SK-N-SH (cell line): Measurements from ENCODE around the gene TP63. TPM values are rescaled to one million over a fixed set of nuclear protein-coding genes. Genes with fewer than 3 reads are reported as not detected.

ENCODE experiments used
- CTCF ChIA-PET: fragments of 300-600, 350-600 bp; formaldehyde crosslinking; extraction: SDS; loops from one replicate; lab custom pipeline; 2021; lab: Yijun Ruan, JAX
- POLR2A ChIA-PET: fragments of 350-600 bp; sonication (Branson Sonifier 250); formaldehyde crosslinking; extraction: SDS; loops from one replicate; lab custom pipeline; 2020; ENCODE audit warnings: antibody characterized with exemption, inconsistent platforms; lab: Yijun Ruan, JAX
- DNase-seq: peaks from one replicate; pipeline ENCODE4 v3.0.0; 2012
- H2AFZ ChIP-seq: fragments of 200-600 bp; sonication (generic); 2 replicates; pipeline ENCODE4 v1.8.1; 2016; ENCODE audit warnings: antibody characterized with exemption, mild to moderate bottlenecking, low read depth
- H3F3A ChIP-seq: fragments of 200-600 bp; sonication (generic); replicated peaks from 2 replicates; pipeline ENCODE3; 2016; ENCODE audit warnings: antibody characterized with exemption, mild to moderate bottlenecking; ENCODE audit not compliant: insufficient read depth
- H3K27ac ChIP-seq, 2 experiments: fragments of 200-500 bp in 1 of 2; fragments of 200-600 bp in 1 of 2; sonication (Bioruptor generic) in 1 of 2; sonication (generic), shearing (Covaris generic) in 1 of 2; 2 replicates each; pipeline versions ENCODE4 v1.5.1 to v1.6.1; 2014 to 2016; ENCODE audit warnings: low read depth in 2 of 2, inconsistent platforms in 1 of 2, low read length in 1 of 2, mild to moderate bottlenecking in 1 of 2, mixed read lengths in 1 of 2
- H3K27me3 ChIP-seq: fragments of 200-600 bp; sonication (generic), shearing (Covaris generic); 2 replicates; pipeline ENCODE4 v1.6.1; 2016; ENCODE audit warnings: mixed run types; ENCODE audit not compliant: insufficient read depth
- H3K36me3 ChIP-seq, 2 experiments: fragments of 200-500 bp in 1 of 2; fragments of 200-600 bp in 1 of 2; sonication (Bioruptor generic) in 1 of 2; sonication (generic) in 1 of 2; replicated peaks in 1 of 2; 2 replicates each; pipeline versions ENCODE3 to v1.5.1; 2014 to 2016; ENCODE audit warnings: low read length in 1 of 2, mild to moderate bottlenecking in 1 of 2; ENCODE audit not compliant: insufficient read depth in 2 of 2, control insufficient read depth in 1 of 2
- H3K4me1 ChIP-seq, 2 experiments: fragments of 200-500 bp in 1 of 2; fragments of 200-600 bp in 1 of 2; sonication (Bioruptor generic) in 1 of 2; sonication (generic), shearing (Covaris generic) in 1 of 2; 2 replicates each; pipeline versions ENCODE4 v1.5.1 to v1.6.1; 2014 to 2016; ENCODE audit warnings: low read depth in 1 of 2, low read length in 1 of 2, mixed run types in 1 of 2; ENCODE audit not compliant: insufficient read depth in 2 of 2, control insufficient read depth in 1 of 2
- H3K4me2 ChIP-seq: fragments of 200-600 bp; sonication (generic), shearing (Covaris generic); 2 replicates; pipeline ENCODE4 v1.6.1; 2017; ENCODE audit warnings: mixed run types
- H3K4me3 ChIP-seq, 2 experiments: fragments of 200-500 bp in 1 of 2; fragments of 200-600 bp in 1 of 2; sonication (Bioruptor generic) in 1 of 2; sonication (generic), shearing (Covaris generic) in 1 of 2; 2 replicates each; pipeline versions ENCODE4 v1.5.1 to v1.8.1; 2014 to 2016; ENCODE audit warnings: low read depth in 2 of 2, inconsistent platforms in 1 of 2, low read length in 1 of 2, mild to moderate bottlenecking in 1 of 2, mixed read lengths in 1 of 2, moderate library complexity in 1 of 2
- H3K79me2 ChIP-seq: fragments of 200-600 bp; sonication (generic); 2 replicates; pipeline ENCODE4 v1.8.1; 2017; ENCODE audit warnings: mild to moderate bottlenecking; ENCODE audit not compliant: insufficient read depth
- H3K9ac ChIP-seq: fragments of 200-600 bp; sonication (generic); 2 replicates; pipeline ENCODE4 v1.6.1; 2017; ENCODE audit warnings: mixed run types
- H3K9me2 ChIP-seq: fragments of 200-600 bp; sonication (generic); 2 replicates; pipeline ENCODE4 v1.6.1; 2017; ENCODE audit warnings: mixed run types
- H3K9me3 ChIP-seq: fragments of 200-600 bp; sonication (generic); 2 replicates; pipeline ENCODE4 v1.6.1; 2017; ENCODE audit warnings: mixed run types, mild to moderate bottlenecking, moderate library complexity
- H4K20me1 ChIP-seq: fragments of 200-600 bp; sonication (generic); 2 replicates; pipeline ENCODE4 v1.6.1; 2017; ENCODE audit warnings: mild to moderate bottlenecking, mixed run types; ENCODE audit not compliant: insufficient read depth
- ELF1 ChIP-seq: IDR thresholded peaks from 2 replicates; pipeline ENCODE4 v1.4.0; 2012
- EZH2phosphoT487 ChIP-seq: fragments of 200-600 bp; sonication (generic); IDR thresholded peaks from 2 replicates; pipeline ENCODE4 v1.6.1; 2017; ENCODE audit warnings: low read depth, mixed run types, mild to moderate bottlenecking, antibody characterized with exemption, moderate library complexity, borderline replicate concordance
- GABPA ChIP-seq: IDR thresholded peaks from 2 replicates; pipeline ENCODE4 v1.4.0; 2012; ENCODE audit warnings: low read depth, mild to moderate bottlenecking
- IRF3 ChIP-seq: fragments of 150-350 bp; IDR thresholded peaks from 2 replicates; pipeline ENCODE4 v1.6.1; 2016; ENCODE audit warnings: mild to moderate bottlenecking, low read depth, low read length
- JUND ChIP-seq: IDR thresholded peaks from 2 replicates; pipeline ENCODE4 v1.4.0; 2012
- NFIC ChIP-seq: IDR thresholded peaks from 2 replicates; pipeline ENCODE4 v1.4.0; 2012; ENCODE audit warnings: borderline replicate concordance
- NRF1 ChIP-seq: IDR thresholded peaks from 2 replicates; pipeline ENCODE4 v1.6.1; 2012; ENCODE audit warnings: low read depth, mild to moderate bottlenecking, low read length
- SIN3A ChIP-seq: IDR thresholded peaks from 2 replicates; pipeline ENCODE4 v1.6.1; 2012; ENCODE audit warnings: low read depth, mild to moderate bottlenecking, low read length, moderate library complexity, borderline replicate concordance
- USF2 ChIP-seq: fragments of 150-350 bp; IDR thresholded peaks from 2 replicates; pipeline ENCODE4 v1.6.1; 2017; ENCODE audit warnings: antibody characterized with exemption, low read length, low read depth, borderline replicate concordance
- YY1 ChIP-seq: IDR thresholded peaks from 2 replicates; pipeline ENCODE4 v1.4.0; 2012; ENCODE audit warnings: low read depth, mild to moderate bottlenecking
- ZBTB33 ChIP-seq: IDR thresholded peaks from 2 replicates; pipeline ENCODE4 v1.4.0; 2012; ENCODE audit warnings: low read depth, borderline replicate concordance
- WGBS: methylation state at CpG from one replicate; pipeline ENCODE4 v1.1.6; 2017; ENCODE audit warnings: low lambda C conversion rate; 5-methylcytosine and 5-hydroxymethylcytosine counted together
- polyA plus RNA-seq, 3 experiments: library from polyadenylated mRNA; depleted of rRNA; stranded (reverse); fragments of >200 nt; gene quantifications; 2 replicates each; pipeline ENCODE4 v1.2.3, GENCODE V29; 2012
- TF ChIP-seq, protein P1 (sequence below): IDR thresholded peaks from 2 replicates; pipeline ENCODE4 v1.4.0; 2012; ENCODE audit warnings: low read depth
- TF ChIP-seq, protein P2 (sequence below): fragments of 200-600 bp; sonication (generic); IDR thresholded peaks from 2 replicates; pipeline ENCODE4 v1.6.1; 2017; ENCODE audit warnings: antibody characterized with exemption, mild to moderate bottlenecking, moderate library complexity
- TF ChIP-seq, protein P3 (sequence below): IDR thresholded peaks from 2 replicates; pipeline ENCODE4; 2012

Gene TP63
- polyA plus RNA-seq, 1 of the 3 experiments (the other 2 are of a cell fraction): not detected

DNA sequence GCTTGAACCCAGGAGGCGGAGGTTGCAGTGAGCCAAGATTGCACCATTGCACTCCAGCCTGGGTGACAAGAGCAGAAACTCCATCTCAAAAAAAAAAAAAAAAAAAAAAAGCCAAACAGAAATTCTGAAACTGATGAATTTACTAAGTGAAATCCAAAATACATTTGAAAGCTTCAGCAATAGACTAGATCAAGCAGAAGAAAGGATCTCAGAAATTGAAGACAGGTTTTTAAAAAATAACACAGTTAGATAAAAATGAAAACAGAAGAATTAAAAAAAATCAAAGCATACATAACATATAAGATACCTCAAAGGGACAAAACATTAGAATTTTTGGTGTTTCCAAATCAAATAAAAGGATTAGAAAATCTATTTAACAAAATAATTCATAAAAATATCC is 114.4 kb downstream of the TP63 start:
- 88% methylated on average over 1 of the region's 1 CpG for WGBS
- Histone ChIP-seq H4K20me1 (no peaks in the 10 kb centered on the region), H3K4me2 (no peak overlapping the region), H3F3A (no peaks in the 10 kb centered on the region), H3K9ac (no peak overlapping the region), H3K4me1 (no peaks in the 10 kb centered on the region), H3K9me2 (no peaks in the 10 kb centered on the region), H3K27me3 (no peaks in the 10 kb centered on the region), H3K27ac (no peak overlapping the region), H3K4me3 (no peak overlapping the region), H2AFZ (no peak overlapping the region), H3K36me3 (no peaks in the 10 kb centered on the region), H3K9me3 (no peaks in the 10 kb centered on the region), H3K79me2 (no peaks in the 10 kb centered on the region)
- ChIA-PET POLR2A (no interaction called here), CTCF (no interaction called here)
- TF ChIP-seq ELF1: no peak
- no peak for TF ChIP-seq SIN3A
- TF ChIP-seq GABPA: no peak
- TF ChIP-seq, protein P1, sequence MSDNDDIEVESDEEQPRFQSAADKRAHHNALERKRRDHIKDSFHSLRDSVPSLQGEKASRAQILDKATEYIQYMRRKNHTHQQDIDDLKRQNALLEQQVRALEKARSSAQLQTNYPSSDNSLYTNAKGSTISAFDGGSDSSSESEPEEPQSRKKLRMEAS: no peak
- TF ChIP-seq JUND: no peak
- no peak for TF ChIP-seq ZBTB33
- no peak for TF ChIP-seq NFIC
- TF ChIP-seq USF2: no peak
- no peak for TF ChIP-seq IRF3
- TF ChIP-seq EZH2phosphoT487: no peak
- TF ChIP-seq, protein P2, sequence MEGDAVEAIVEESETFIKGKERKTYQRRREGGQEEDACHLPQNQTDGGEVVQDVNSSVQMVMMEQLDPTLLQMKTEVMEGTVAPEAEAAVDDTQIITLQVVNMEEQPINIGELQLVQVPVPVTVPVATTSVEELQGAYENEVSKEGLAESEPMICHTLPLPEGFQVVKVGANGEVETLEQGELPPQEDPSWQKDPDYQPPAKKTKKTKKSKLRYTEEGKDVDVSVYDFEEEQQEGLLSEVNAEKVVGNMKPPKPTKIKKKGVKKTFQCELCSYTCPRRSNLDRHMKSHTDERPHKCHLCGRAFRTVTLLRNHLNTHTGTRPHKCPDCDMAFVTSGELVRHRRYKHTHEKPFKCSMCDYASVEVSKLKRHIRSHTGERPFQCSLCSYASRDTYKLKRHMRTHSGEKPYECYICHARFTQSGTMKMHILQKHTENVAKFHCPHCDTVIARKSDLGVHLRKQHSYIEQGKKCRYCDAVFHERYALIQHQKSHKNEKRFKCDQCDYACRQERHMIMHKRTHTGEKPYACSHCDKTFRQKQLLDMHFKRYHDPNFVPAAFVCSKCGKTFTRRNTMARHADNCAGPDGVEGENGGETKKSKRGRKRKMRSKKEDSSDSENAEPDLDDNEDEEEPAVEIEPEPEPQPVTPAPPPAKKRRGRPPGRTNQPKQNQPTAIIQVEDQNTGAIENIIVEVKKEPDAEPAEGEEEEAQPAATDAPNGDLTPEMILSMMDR: no peak
- TF ChIP-seq NRF1: no peak
- no peak for TF ChIP-seq YY1
- TF ChIP-seq, protein P3, sequence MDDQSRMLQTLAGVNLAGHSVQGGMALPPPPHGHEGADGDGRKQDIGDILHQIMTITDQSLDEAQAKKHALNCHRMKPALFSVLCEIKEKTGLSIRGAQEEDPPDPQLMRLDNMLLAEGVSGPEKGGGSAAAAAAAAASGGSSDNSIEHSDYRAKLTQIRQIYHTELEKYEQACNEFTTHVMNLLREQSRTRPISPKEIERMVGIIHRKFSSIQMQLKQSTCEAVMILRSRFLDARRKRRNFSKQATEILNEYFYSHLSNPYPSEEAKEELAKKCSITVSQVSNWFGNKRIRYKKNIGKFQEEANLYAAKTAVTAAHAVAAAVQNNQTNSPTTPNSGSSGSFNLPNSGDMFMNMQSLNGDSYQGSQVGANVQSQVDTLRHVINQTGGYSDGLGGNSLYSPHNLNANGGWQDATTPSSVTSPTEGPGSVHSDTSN: no peak
- DNase-seq: no peak
